IMR-90 (cell line): ENCODE measurements around the gene SH3RF3. TPM values are rescaled to one million over a fixed set of nuclear protein-coding genes. Genes with fewer than 3 reads are reported as not detected.

Experiments
- ATAC-seq: fragments of 200-7000 bp; cut with Tn5 transposase; 2 replicates; pipeline ENCODE4 v1.9.1; 2020; ENCODE audit warnings: low read depth, mild to moderate bottlenecking, moderate library complexity
- BruUV-seq: library from RNA; stranded (reverse); fragments of 400-500 nt; replicated peaks from 2 replicates; lab custom pipeline; 2021; lab: Mats Ljungman, UMichigan
- CTCF ChIA-PET: fragments of 300-600 bp; formaldehyde crosslinking; extraction: SDS; loops from one replicate; lab custom pipeline; 2021; ENCODE audit warnings: antibody characterized with exemption; lab: Yijun Ruan, JAX
- POLR2A ChIA-PET: fragments of 300-600 bp; sonication (Branson Sonifier 250); formaldehyde crosslinking; loops from one replicate; lab custom pipeline; 2022; ENCODE audit warnings: antibody characterized with exemption; ENCODE audit not compliant: unreplicated experiment; lab: Charles Lee
- DNase-seq: peaks from one replicate; pipeline ENCODE4 v3.0.0; 2013
- H2AFZ ChIP-seq: replicated peaks from 2 replicates; pipeline ENCODE3; 2013; ENCODE audit warnings: low read length, mild to moderate bottlenecking; ENCODE audit not compliant: poor library complexity
- H2AK5ac ChIP-seq: 2 replicates; pipeline ENCODE4 v1.6.1; 2013; ENCODE audit warnings: low read depth, low read length, inconsistent platforms
- H2AK9ac ChIP-seq: replicated peaks from 2 replicates; pipeline ENCODE3; 2013; ENCODE audit warnings: mild to moderate bottlenecking, low read depth, low read length, moderate library complexity; ENCODE audit not compliant: poor library complexity
- H2BK120ac ChIP-seq: 2 replicates; pipeline ENCODE4 v1.6.1; 2013; ENCODE audit warnings: low read depth, low read length, inconsistent platforms
- H2BK15ac ChIP-seq: 3 replicates; pipeline ENCODE4 v1.6.1; 2013; ENCODE audit warnings: low read depth, low read length, inconsistent platforms
- H2BK20ac ChIP-seq: 2 replicates; pipeline ENCODE4 v1.6.1; 2013; ENCODE audit warnings: low read depth, mild to moderate bottlenecking, inconsistent platforms, low read length, moderate library complexity
- H2BK5ac ChIP-seq: 2 replicates; pipeline ENCODE4 v1.6.1; 2013; ENCODE audit warnings: mild to moderate bottlenecking, low read depth, low read length, inconsistent platforms; ENCODE audit not compliant: poor library complexity, severe bottlenecking
- H3K14ac ChIP-seq: replicated peaks from 2 replicates; pipeline ENCODE4 v1.6.1; 2013; ENCODE audit warnings: low read depth, low read length, inconsistent platforms
- H3K18ac ChIP-seq: 2 replicates; pipeline ENCODE4 v1.6.1; 2013; ENCODE audit warnings: low read depth, low read length, control low read depth
- H3K23ac ChIP-seq: 2 replicates; pipeline ENCODE4 v1.6.1; 2013; ENCODE audit warnings: low read depth, low read length, inconsistent platforms
- H3K27ac ChIP-seq: 2 replicates; pipeline ENCODE4 v1.5.1; 2013; ENCODE audit warnings: mild to moderate bottlenecking, control low read depth, low read length; ENCODE audit not compliant: insufficient read depth
- H3K27me3 ChIP-seq: 2 replicates; pipeline ENCODE4 v1.6.1; 2013; ENCODE audit warnings: low read length; ENCODE audit not compliant: control insufficient read depth, insufficient read depth
- H3K36me3 ChIP-seq: 2 replicates; pipeline ENCODE4 v1.6.1; 2013; ENCODE audit warnings: low read length, mixed read lengths; ENCODE audit not compliant: control insufficient read depth, insufficient read depth
- H3K4ac ChIP-seq: 2 replicates; pipeline ENCODE4 v1.6.1; 2013; ENCODE audit warnings: low read depth, low read length, inconsistent platforms
- H3K4me1 ChIP-seq: 2 replicates; pipeline ENCODE4 v1.6.1; 2013; ENCODE audit warnings: low read length, mixed read lengths; ENCODE audit not compliant: control insufficient read depth, insufficient read depth
- H3K4me2 ChIP-seq: 2 replicates; pipeline ENCODE4 v1.6.1; 2013; ENCODE audit warnings: low read depth, mild to moderate bottlenecking, control low read depth, low read length, moderate library complexity
- H3K4me3 ChIP-seq: 2 replicates; pipeline ENCODE4 v1.5.1; 2013; ENCODE audit warnings: low read depth, mild to moderate bottlenecking, control low read depth, low read length, moderate library complexity; ENCODE audit not compliant: insufficient read depth
- H3K56ac ChIP-seq: 2 replicates; pipeline ENCODE4 v1.6.1; 2013; ENCODE audit warnings: low read length, inconsistent platforms; ENCODE audit not compliant: insufficient read depth; ENCODE audit errors: extremely low read depth
- H3K79me1 ChIP-seq, 2 experiments: 2 replicates each; pipeline ENCODE4 v1.6.1; 2013; ENCODE audit warnings: low read length in 2 of 2, inconsistent platforms in 1 of 2, low read depth in 1 of 2
- H3K9ac ChIP-seq: 2 replicates; pipeline ENCODE4 v1.6.1; 2013; ENCODE audit warnings: low read depth, low read length, control low read depth
- H3K9me1 ChIP-seq: 2 replicates; pipeline ENCODE4 v1.6.1; 2013; ENCODE audit warnings: low read length, inconsistent platforms; ENCODE audit not compliant: insufficient read depth
- H3K9me3 ChIP-seq: 2 replicates; pipeline ENCODE4 v1.6.1; 2013; ENCODE audit warnings: low read length; ENCODE audit not compliant: control insufficient read depth, insufficient read depth
- H4K20me1 ChIP-seq: 2 replicates; pipeline ENCODE4 v1.6.1; 2013; ENCODE audit warnings: low read length, inconsistent platforms; ENCODE audit not compliant: insufficient read depth
- H4K5ac ChIP-seq: 2 replicates; pipeline ENCODE4 v1.6.1; 2013; ENCODE audit warnings: mild to moderate bottlenecking, low read depth, low read length, control low read depth
- H4K8ac ChIP-seq, 2 experiments: 2 replicates each; pipeline ENCODE4 v1.6.1; 2013; ENCODE audit warnings: low read depth in 2 of 2, low read length in 2 of 2, control low read depth in 1 of 2, inconsistent platforms in 1 of 2
- H4K91ac ChIP-seq: 2 replicates; pipeline ENCODE4 v1.6.1; 2013; ENCODE audit warnings: low read depth, low read length, inconsistent platforms; ENCODE audit not compliant: insufficient read depth
- MAFK ChIP-seq: IDR thresholded peaks from 2 replicates; pipeline ENCODE4 v1.6.1; 2012; ENCODE audit warnings: low read depth, low read length, improper control_type of control experiment
- MAZ ChIP-seq: IDR thresholded peaks from 2 replicates; pipeline ENCODE4 v1.6.1; 2012; ENCODE audit warnings: low read depth, mild to moderate bottlenecking, low read length, improper control_type of control experiment, moderate library complexity, borderline replicate concordance
- MXI1 ChIP-seq: IDR thresholded peaks from 2 replicates; pipeline ENCODE4 v1.6.1; 2012; ENCODE audit warnings: low read depth, mild to moderate bottlenecking, low read length, moderate library complexity, borderline replicate concordance
- POLR2A ChIP-seq: IDR thresholded peaks from 2 replicates; pipeline ENCODE4 v1.6.1; 2012; ENCODE audit warnings: mild to moderate bottlenecking, low read depth, low read length
- RAD21 ChIP-seq: IDR thresholded peaks from 2 replicates; pipeline ENCODE4 v1.6.1; 2012; ENCODE audit warnings: low read length, improper control_type of control experiment
- RCOR1 ChIP-seq: IDR thresholded peaks from 2 replicates; pipeline ENCODE4 v1.6.1; 2012; ENCODE audit warnings: mild to moderate bottlenecking, low read length, improper control_type of control experiment; ENCODE audit not compliant: insufficient replicate concordance
- RFX5 ChIP-seq: IDR thresholded peaks from 2 replicates; pipeline ENCODE4 v1.8.0; 2012; ENCODE audit warnings: low read depth, mild to moderate bottlenecking, low read length, moderate library complexity
- WGBS, 2 experiments: methylation state at CpG; one replicate each; pipeline versions ENCODE4 v1.1.5 to v1.1.7; 2013; ENCODE audit warnings: missing lambda C conversion rate in 2 of 2; ENCODE audit not compliant: insufficient read length in 1 of 2; ENCODE audit errors: extremely low coverage in 2 of 2; 5-methylcytosine and 5-hydroxymethylcytosine counted together
- dilution Hi-C: fragments of 300-500 bp; cut with HindIII; formaldehyde crosslinking; loops from one replicate; pipeline ENCODE4 v1.14.3; 2018; ENCODE audit warnings: low sequenced_read_pairs; ENCODE audit not compliant: unreplicated experiment
- in situ Hi-C: fragments of 300-500 bp; cut with MboI; formaldehyde crosslinking; loops from 3 replicates; pipeline ENCODE4 v1.14.3; 2019; ENCODE audit warnings: low sequenced_read_pairs, inconsistent platforms, mixed read lengths
- intact Hi-C: fragments of 100-400 bp; cut with micrococcal nuclease; formaldehyde crosslinking; loops from 2 replicates; pipeline ENCODE4 v1.10.0; 2022
- polyA plus RNA-seq, 3 experiments: library from polyadenylated mRNA; depleted of rRNA; stranded (reverse); fragments of >200 nt; gene quantifications; 2 replicates each; pipeline ENCODE4 v1.2.3, GENCODE V29; 2012; ENCODE audit warnings: low replicate concordance in 1 of 3
- total RNA-seq: library from RNA; depleted of rRNA; stranded (reverse); fragments of >200 nt; gene quantifications from 2 replicates; pipeline ENCODE4 v1.2.3, GENCODE V29; 2012

SH3RF3 gene
- total and polyA plus RNA-seq, 2 of the 4 experiments (the other 2 are of a cell fraction): 3.4 to 5.3 TPM

DNA sequence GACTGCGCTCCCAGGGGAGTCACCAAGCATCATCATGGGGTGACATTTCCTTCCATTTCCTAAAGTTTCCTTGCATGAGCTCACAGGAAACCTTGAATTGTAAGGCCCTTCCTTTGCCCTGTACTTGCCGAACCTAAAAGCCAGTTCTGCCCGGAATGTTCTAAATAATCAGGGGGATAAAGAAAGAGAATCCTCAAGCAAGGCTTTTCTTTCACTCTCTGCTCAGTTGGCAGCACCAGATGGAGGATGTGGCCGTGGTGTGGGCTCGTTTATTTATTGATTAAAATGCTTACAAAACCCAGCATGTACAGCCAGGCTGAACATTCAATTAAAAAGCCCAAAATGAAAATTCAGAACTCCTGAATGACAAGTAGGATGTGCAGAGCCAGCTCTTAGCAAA is 170.5 kb downstream of the SH3RF3 start:
- H4K5ac ChIP-seq: no peak overlapping the region
- H4K91ac ChIP-seq: no peak overlapping the region
- H3K23ac ChIP-seq: 0 out of 2 replicates have a peak overlapping the region, but pooled peaks have one; percentile 33
- H3K4me3 ChIP-seq: no peak overlapping the region
- no peak overlapping the region for H2BK5ac ChIP-seq
- peak overlapping the region; percentile 7; the same call in 1 of the 2 replicates for H3K14ac ChIP-seq
- no peak overlapping the region for H2AK5ac ChIP-seq
- H3K27ac ChIP-seq: no peak overlapping the region
- no peak overlapping the region for H2BK120ac ChIP-seq
- H3K9ac ChIP-seq: no peak overlapping the region
- no peak overlapping the region for H4K8ac ChIP-seq
- no peak overlapping the region for H2AFZ ChIP-seq
- H3K56ac ChIP-seq: no peak overlapping the region
- in situ Hi-C loops (no loop called here), intact Hi-C loops (no loop called here), dilution Hi-C loops (no loop called here)
- BruUV-seq: no TSS peak
- H3K4me1 ChIP-seq: peaks cover 8% of the 10 kb centered on the region
- peaks cover 59 to 95% of the 10 kb centered on the region in 2 experiments for H3K79me1 ChIP-seq
- no peak for TF ChIP-seq MXI1
- no peak for TF ChIP-seq RFX5
- TF ChIP-seq RAD21: no peak
- no peak for TF ChIP-seq POLR2A
- no peak for TF ChIP-seq RCOR1
- no peak for TF ChIP-seq MAFK
- TF ChIP-seq MAZ: no peak
- no peak overlapping the region; the same call in 1 of the 2 replicates for H3K4me2 ChIP-seq
- H2BK15ac ChIP-seq: no peak overlapping the region
- H3K9me1 ChIP-seq: peaks cover 23% of the 10 kb centered on the region
- peak overlapping the region; percentile 45; the same call in 1 of the 2 replicates for H3K18ac ChIP-seq
- H3K36me3 ChIP-seq: no peaks in the 10 kb centered on the region
- H2BK20ac ChIP-seq: no peak overlapping the region
- no peak overlapping the region for H2AK9ac ChIP-seq
- H4K20me1 ChIP-seq: peaks cover 83% of the 10 kb centered on the region
- H3K9me3 ChIP-seq: peaks cover 1% of the 10 kb centered on the region; the same call in 1 of the 2 replicates
- ChIA-PET CTCF (no interaction called here), POLR2A (no interaction called here)
- no peak for DNase-seq
- no peak overlapping the region for H3K4ac ChIP-seq
- 100% methylated on average over 1 of the region's 5 CpGs; no CpG with 5 or more reads in 1 of the 2 experiments for WGBS, 2 experiments
- ATAC-seq: peak; percentile 57; the same call in 1 of the 2 replicates
- H3K27me3 ChIP-seq: no peaks in the 10 kb centered on the region
